Endothelial cell of umbilical vein (primary cell): ENCODE measurements around the gene UNKL. TPM values are rescaled to one million over a fixed set of nuclear protein-coding genes. Genes with fewer than 3 reads are reported as not detected.

ENCODE experiments used
- BruUV-seq: library from RNA; stranded (reverse); fragments of 400-500 nt; replicated peaks from 2 replicates; lab custom pipeline; 2021; lab: Mats Ljungman, UMichigan
- CTCF ChIA-PET: fragments of 300-600, 350-600 bp; sonication (Branson Sonifier 250); formaldehyde crosslinking; loops from one replicate; lab custom pipeline; 2021; ENCODE audit warnings: antibody characterized with exemption, inconsistent platforms; lab: Charles Lee
- POLR2A ChIA-PET: fragments of 300-600, 350-600 bp; sonication (Branson Sonifier 250); formaldehyde crosslinking; loops from one replicate; lab custom pipeline; 2021; ENCODE audit warnings: antibody characterized with exemption, inconsistent platforms; lab: Charles Lee
- DNase-seq: peaks from one replicate; pipeline ENCODE4 v3.0.0-alpha.2; 2011; ENCODE audit warnings: low read depth, low spot score
- FAIRE-seq: peaks from 2 replicates; lab custom pipeline; 2011; peaks lifted over from hg19 to GRCh38; lab: Jason Lieb, UNC
- H2AFZ ChIP-seq: 2 replicates; pipeline ENCODE4 v1.6.0; 2012; ENCODE audit warnings: low read depth, low read length, control low read depth, inconsistent platforms
- H3K27ac ChIP-seq: 2 replicates; pipeline ENCODE4 v1.5.1; 2011; ENCODE audit warnings: low read depth, mild to moderate bottlenecking, control low read depth, low read length, moderate library complexity; ENCODE audit not compliant: insufficient read depth
- H3K27me3 ChIP-seq, 2 experiments: 2 replicates each; pipeline versions ENCODE4 v1.6.0 to v1.6.1; 2011; ENCODE audit warnings: low read length in 2 of 2, mixed read lengths in 1 of 2; ENCODE audit not compliant: control insufficient read depth in 2 of 2, insufficient read depth in 2 of 2
- H3K36me3 ChIP-seq, 2 experiments: 2 replicates in 1 of 2; 3 replicates in 1 of 2; pipeline ENCODE4 v1.5.1; 2011; ENCODE audit warnings: low read length in 2 of 2, mild to moderate bottlenecking in 1 of 2, moderate library complexity in 1 of 2; ENCODE audit not compliant: control insufficient read depth in 2 of 2, insufficient read depth in 2 of 2; ENCODE audit errors: extremely low read depth in 1 of 2
- H3K4me1 ChIP-seq: 3 replicates; pipeline ENCODE4 v1.5.1; 2011; ENCODE audit warnings: mild to moderate bottlenecking, low read length; ENCODE audit not compliant: control insufficient read depth, insufficient read depth; ENCODE audit errors: extremely low read depth
- H3K4me2 ChIP-seq: 2 replicates; pipeline ENCODE4 v1.6.1; 2011; ENCODE audit warnings: low read length, control low read depth, mixed read lengths; ENCODE audit not compliant: insufficient read depth
- H3K4me3 ChIP-seq, 3 experiments: fragments of 200-600 bp in 1 of 3; sonication (generic), shearing (Covaris generic) in 1 of 3; replicated peaks in 1 of 3; 2 replicates each; pipeline ENCODE4 v1.5.1; 2011 to 2016; ENCODE audit warnings: control low read depth in 3 of 3, low read length in 3 of 3, mild to moderate bottlenecking in 2 of 3, inconsistent platforms in 1 of 3, low read depth in 1 of 3, moderate library complexity in 1 of 3; ENCODE audit not compliant: insufficient read depth in 1 of 3
- H3K79me2 ChIP-seq: 2 replicates; pipeline ENCODE4 v1.6.0; 2012; ENCODE audit warnings: low read length, inconsistent platforms; ENCODE audit not compliant: control insufficient read depth, insufficient read depth
- H3K9ac ChIP-seq: replicated peaks from 2 replicates; pipeline ENCODE3; 2011; ENCODE audit warnings: low read length, control low read depth; ENCODE audit not compliant: insufficient read depth; ENCODE audit errors: extremely low read depth
- H3K9me1 ChIP-seq: replicated peaks from 3 replicates; pipeline ENCODE4 v1.6.0; 2011; ENCODE audit warnings: mild to moderate bottlenecking, low read length; ENCODE audit not compliant: control insufficient read depth, insufficient read depth; ENCODE audit errors: extremely low read depth
- H3K9me3 ChIP-seq: replicated peaks from 2 replicates; pipeline ENCODE4 v1.5.1; 2012; ENCODE audit warnings: low read length, inconsistent platforms; ENCODE audit not compliant: control insufficient read depth, insufficient read depth
- H4K20me1 ChIP-seq: replicated peaks from 2 replicates; pipeline ENCODE3; 2011; ENCODE audit warnings: mild to moderate bottlenecking, low read length; ENCODE audit not compliant: control insufficient read depth, insufficient read depth; ENCODE audit errors: extremely low read depth
- EZH2 ChIP-seq: IDR thresholded peaks from 2 replicates; pipeline ENCODE4 v1.6.1; 2012; ENCODE audit warnings: borderline replicate concordance, low read depth, mild to moderate bottlenecking, moderate library complexity, low read length, inconsistent platforms; ENCODE audit not compliant: severe bottlenecking
- FOS ChIP-seq: IDR thresholded peaks from 2 replicates; pipeline ENCODE4 v1.6.1; 2011; ENCODE audit warnings: mild to moderate bottlenecking, low read length, moderate library complexity, borderline replicate concordance; ENCODE audit not compliant: insufficient read depth
- GATA2 ChIP-seq: IDR thresholded peaks from 2 replicates; pipeline ENCODE4 v1.7.0; 2011; ENCODE audit warnings: low read depth, mild to moderate bottlenecking, moderate library complexity, mixed read lengths, low read length; ENCODE audit not compliant: insufficient read length, insufficient read depth
- JUN ChIP-seq: IDR thresholded peaks from 2 replicates; pipeline ENCODE4 v1.6.1; 2011; ENCODE audit warnings: borderline replicate concordance, low read depth; ENCODE audit not compliant: insufficient read length, insufficient read depth
- MYC ChIP-seq: IDR thresholded peaks from one replicate; pipeline ENCODE4 v1.6.1; 2011; ENCODE audit warnings: mild to moderate bottlenecking, low read depth, low read length
- POLR2A ChIP-seq: IDR thresholded peaks from 2 replicates; pipeline ENCODE4 v1.6.1; 2012; ENCODE audit warnings: low read depth, mild to moderate bottlenecking, control low read depth, low read length
- dilution Hi-C: fragments of 300-500 bp; cut with MboI; formaldehyde crosslinking; loops from one replicate; pipeline ENCODE4 v1.15.0; 2019; ENCODE audit warnings: low sequenced_read_pairs; ENCODE audit not compliant: extremely low pct_ligation_motif_present
- intact Hi-C: fragments of 100-400 bp; cut with micrococcal nuclease; formaldehyde crosslinking; loops from one replicate; pipeline ENCODE4 v1.10.0; 2022
- polyA plus RNA-seq, 4 experiments: library from polyadenylated mRNA; depleted of rRNA in 3 of 4; stranded (reverse) in 3 of 4; unstranded in 1 of 4; fragments of >200 nt; gene quantifications; 2 replicates each; pipeline versions ENCODE4 v1.2.1 to v1.2.3, GENCODE V29; 2011 to 2012; ENCODE audit warnings: missing spikeins in 1 of 4
- total RNA-seq: library from RNA; stranded (reverse); gene quantifications from 2 replicates; pipeline ENCODE4 v1.2.3, GENCODE V29; 2021
- TF ChIP-seq, protein P1 (sequence below), 2 donors: IDR thresholded peaks; 1 replicate in 1 of 2; 2 replicates in 1 of 2; pipeline ENCODE4 v1.5.1; 2011; ENCODE audit warnings: low read length in 2 of 2, mild to moderate bottlenecking in 2 of 2, moderate library complexity in 2 of 2, control low read depth in 1 of 2, inconsistent platforms in 1 of 2, low read depth in 1 of 2; ENCODE audit not compliant: insufficient read depth in 1 of 2; ENCODE audit errors: extremely low read depth in 1 of 2
- TF ChIP-seq, protein P2 (sequence below): IDR thresholded peaks from 2 replicates; pipeline ENCODE4 v1.6.1; 2011; ENCODE audit not compliant: insufficient read depth, insufficient read length

The UNKL gene
- total and polyA plus RNA-seq, 2 donors (not counting 3 experiments of a cell fraction or from before 2014, with no cell fraction given) = 17.1 to 32.8 TPM

DNA sequence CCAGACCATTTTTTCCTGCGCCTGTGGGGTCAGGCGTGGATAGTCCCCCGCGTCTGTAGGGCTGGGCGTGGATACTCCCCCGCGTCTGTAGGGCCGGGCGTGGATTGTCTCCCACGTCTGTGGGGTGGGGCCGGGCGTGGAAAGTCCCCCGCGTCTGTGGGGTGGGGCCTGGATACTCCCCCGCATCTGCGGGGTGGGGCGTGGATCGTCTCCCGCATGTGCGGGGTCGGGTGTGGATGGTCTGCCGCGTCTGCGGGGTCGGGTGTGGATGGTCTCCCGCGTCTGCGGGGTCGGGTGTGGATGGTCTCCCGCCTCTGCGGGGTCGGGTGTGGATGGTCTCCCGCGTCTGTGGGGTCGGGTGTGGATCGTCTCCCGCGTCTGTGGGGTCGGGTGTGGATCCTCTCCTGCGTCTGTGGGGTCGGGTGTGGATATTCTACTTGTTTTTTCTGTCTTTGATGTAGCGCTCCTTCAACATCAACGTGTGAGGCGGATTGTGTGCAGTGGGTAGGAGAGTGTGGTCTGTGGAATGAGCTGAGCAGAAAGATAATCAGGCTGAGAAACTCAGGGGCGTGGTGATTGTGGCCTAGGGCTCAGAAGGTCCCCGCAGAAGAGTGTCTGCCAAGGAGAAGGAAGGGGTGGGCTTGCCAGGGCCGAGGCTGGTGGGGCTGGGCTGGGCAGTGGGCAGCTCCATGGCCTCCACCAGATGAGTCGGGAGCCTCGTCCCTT, 59.5 kb downstream of the UNKL start:
- intact Hi-C loops = no loop called here
- TF ChIP-seq GATA2 (no peak), JUN (no peak), POLR2A (no peak), FOS (no peak), MYC (no peak), EZH2 (no peak)
- TF ChIP-seq, protein P1, sequence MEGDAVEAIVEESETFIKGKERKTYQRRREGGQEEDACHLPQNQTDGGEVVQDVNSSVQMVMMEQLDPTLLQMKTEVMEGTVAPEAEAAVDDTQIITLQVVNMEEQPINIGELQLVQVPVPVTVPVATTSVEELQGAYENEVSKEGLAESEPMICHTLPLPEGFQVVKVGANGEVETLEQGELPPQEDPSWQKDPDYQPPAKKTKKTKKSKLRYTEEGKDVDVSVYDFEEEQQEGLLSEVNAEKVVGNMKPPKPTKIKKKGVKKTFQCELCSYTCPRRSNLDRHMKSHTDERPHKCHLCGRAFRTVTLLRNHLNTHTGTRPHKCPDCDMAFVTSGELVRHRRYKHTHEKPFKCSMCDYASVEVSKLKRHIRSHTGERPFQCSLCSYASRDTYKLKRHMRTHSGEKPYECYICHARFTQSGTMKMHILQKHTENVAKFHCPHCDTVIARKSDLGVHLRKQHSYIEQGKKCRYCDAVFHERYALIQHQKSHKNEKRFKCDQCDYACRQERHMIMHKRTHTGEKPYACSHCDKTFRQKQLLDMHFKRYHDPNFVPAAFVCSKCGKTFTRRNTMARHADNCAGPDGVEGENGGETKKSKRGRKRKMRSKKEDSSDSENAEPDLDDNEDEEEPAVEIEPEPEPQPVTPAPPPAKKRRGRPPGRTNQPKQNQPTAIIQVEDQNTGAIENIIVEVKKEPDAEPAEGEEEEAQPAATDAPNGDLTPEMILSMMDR (IDR thresholded peaks at IDR 0.05; ENCODE audit: extremely low read depth in 1 of 2, insufficient read depth in 1 of 2, low read depth in 1 of 2, low read length in 2 of 2) = no peak
- TF ChIP-seq, protein P2, sequence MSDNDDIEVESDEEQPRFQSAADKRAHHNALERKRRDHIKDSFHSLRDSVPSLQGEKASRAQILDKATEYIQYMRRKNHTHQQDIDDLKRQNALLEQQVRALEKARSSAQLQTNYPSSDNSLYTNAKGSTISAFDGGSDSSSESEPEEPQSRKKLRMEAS = no peak

More for the DNA sequence above, 59.5 kb downstream of the UNKL start:
- no peak overlapping the region for H3K27ac ChIP-seq
- no peaks in the 10 kb centered on the region for H3K27me3 ChIP-seq
- FAIRE-seq (no peak), DNase-seq (no peak)
- BruUV-seq = no TSS peak
- H3K9me3 ChIP-seq = no peaks in the 10 kb centered on the region
- no peak overlapping the region for H2AFZ ChIP-seq
- H3K4me3 ChIP-seq = no peak overlapping the region
- no peak overlapping the region for H3K9ac ChIP-seq
- no peak overlapping the region for H3K4me2 ChIP-seq
- no peaks in the 10 kb centered on the region for H4K20me1 ChIP-seq
- H3K36me3 ChIP-seq = peaks cover 0 to under 1% of the 10 kb centered on the region in 2 experiments
- no peaks in the 10 kb centered on the region for H3K9me1 ChIP-seq
- H3K4me1 ChIP-seq = peaks cover 13% of the 10 kb centered on the region
- dilution Hi-C loops = no loop called here
- ChIA-PET POLR2A (no interaction called here), CTCF (interaction anchor here (0.8 kb wide), 1 partner anchor 9 kb away, joined by 4 read pairs; no protein-coding TSS in a partner anchor)
- peaks cover 57% of the 10 kb centered on the region for H3K79me2 ChIP-seq
